Measurements from ENCODE around the gene EMC9. TPM values are rescaled to one million over a fixed set of nuclear protein-coding genes. Genes with fewer than 3 reads are reported as not detected.

The EMC9 gene, protein sequence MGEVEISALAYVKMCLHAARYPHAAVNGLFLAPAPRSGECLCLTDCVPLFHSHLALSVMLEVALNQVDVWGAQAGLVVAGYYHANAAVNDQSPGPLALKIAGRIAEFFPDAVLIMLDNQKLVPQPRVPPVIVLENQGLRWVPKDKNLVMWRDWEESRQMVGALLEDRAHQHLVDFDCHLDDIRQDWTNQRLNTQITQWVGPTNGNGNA
- total RNA-seq: 11.7 and 12.8 TPM in 2 replicates

DNA sequence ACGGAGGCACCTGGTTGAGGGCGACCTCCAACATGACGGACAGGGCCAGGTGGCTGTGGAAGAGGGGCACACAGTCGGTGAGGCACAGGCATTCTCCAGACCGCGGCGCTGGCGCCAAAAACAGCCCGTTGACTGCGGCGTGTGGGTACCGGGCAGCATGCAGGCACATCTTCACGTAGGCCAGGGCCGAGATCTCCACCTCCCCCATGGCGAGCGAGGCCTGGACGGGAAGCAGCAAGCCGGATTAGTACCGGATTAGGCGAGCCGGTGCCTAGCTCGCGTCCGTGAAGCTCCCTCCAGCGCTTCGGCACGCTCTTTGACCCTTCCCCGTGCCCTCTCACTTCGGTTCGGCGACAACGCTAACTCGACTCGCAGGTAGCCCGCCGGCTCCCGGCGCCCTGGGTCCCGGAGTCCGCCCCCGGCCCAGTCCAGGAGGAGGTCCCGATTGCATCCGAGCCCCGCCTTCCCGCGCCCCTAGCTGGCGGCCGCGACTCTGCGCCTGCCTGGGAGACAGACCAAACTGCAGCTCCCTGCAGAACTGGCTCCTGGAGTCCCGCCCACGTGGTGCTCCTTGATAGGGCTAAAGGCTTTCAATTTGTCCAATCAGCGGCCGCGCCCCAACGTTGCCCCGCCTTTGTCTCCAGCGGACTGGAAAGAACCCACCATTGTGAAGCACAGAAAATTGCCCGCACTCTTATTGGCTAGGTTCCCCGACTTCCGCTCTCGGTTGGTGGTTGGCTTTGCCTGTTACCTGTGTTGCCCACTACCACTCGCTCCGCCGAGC lies at the start of gene EMC9:
EMC9 (minus strand) TSS at position 495 of the 784 bp plus-strand sequence; CDS start at position 208, 287 bp downstream.

GRCh38 chr14:24188251-24189058 lies 47.1 kb upstream of the EMC9 start, which contains the start of gene IPO4:
TSS of gene IPO4 (minus strand) at chr14:24188816. CDS start at chr14:24188787, 29 bp downstream.

DNA sequence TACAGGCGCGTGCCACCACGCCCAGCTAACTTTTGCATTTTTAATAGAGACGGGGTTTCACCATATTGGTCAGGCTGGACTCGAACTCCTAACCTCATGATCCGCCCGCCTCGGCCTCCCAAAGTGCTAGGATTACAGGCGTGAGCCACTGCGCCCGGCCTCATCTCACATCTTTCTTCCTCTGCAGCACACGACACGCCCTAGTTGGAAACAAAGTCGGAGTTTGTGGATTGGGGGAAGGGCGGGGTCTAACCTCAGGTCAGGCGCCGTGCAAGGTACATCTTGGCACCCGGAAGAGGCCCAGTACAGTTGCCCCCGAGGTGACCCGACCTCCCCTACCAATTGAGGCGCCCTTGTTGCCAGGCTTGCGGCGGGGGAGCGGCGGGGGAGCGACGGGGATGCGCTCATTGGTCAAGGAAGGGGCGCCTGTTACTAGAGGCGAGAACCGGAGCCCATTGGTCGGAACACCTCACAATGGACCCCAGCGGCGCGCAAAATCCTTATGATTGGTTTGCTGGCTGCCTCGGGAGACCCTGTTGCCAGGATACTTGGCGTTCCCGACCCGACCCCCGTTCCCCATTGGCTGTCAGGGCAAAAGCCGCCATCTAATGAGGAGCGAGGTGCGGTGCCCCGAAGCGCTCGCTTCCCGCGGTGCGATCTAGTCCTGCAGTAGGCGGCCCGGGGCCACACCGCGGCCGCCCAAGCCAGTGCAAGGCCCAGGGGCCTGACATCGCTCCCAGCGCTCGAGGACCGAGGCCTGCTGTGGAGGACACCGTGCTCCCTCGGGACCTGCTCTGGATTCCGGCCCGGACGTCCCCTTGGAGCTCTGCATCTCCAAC lies 30.2 kb upstream of the EMC9 start, which contains the start of gene REC8:
REC8 (plus strand) TSS at position 659 of the 839 bp plus-strand sequence. CDS start 473 bp downstream, outside the sequence.

GRCh38 chr14:24160850-24161804 lies 19.7 kb upstream of the EMC9 start, which contains the start of gene IRF9:
TSS of gene IRF9 (plus strand) at chr14:24161265. CDS start at chr14:24162145, 880 bp downstream.

DNA sequence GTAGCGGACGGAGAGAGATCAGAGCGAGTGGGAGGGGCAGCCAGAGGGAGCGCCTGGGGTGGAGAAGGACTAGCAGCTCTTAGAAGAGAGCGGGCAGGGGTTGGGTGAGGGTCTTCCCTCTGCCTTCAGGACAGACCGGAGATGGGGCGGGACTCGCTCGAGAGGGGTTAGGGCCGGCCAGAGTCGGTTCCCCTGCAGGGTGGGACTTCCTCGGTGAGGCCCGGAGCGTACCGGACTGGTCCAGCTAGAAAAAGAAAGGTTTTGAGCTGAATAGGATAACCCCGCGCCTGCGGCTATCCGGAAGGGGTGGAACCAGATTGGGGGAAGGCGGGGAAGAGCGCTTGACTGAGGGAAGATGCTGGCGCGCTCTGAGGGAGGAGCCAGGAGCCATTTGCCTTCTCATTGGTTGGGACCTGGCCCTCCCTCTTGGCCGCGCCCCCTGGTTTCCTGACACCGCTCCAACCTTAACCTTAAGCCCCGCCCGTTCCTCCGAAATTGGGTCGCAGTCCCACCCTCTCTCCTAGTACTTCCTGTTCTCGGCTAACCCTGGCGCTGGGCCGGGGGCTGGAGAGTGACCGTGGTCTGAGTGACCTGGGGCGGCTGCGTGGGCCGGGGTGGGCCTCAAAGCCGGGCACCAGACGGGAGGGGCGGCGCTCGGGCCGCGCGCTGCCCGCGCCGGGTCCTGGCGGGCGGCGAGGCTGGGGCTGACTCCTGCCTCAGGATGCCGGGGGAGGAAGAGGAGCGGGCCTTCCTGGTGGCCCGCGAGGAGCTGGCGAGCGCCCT lies 5.8 kb upstream of the EMC9 start, which contains the start of gene RNF31:
RNF31 (plus strand) TSS at position 521 of the 783 bp plus-strand sequence; CDS start at position 722, 201 bp downstream.

DNA sequence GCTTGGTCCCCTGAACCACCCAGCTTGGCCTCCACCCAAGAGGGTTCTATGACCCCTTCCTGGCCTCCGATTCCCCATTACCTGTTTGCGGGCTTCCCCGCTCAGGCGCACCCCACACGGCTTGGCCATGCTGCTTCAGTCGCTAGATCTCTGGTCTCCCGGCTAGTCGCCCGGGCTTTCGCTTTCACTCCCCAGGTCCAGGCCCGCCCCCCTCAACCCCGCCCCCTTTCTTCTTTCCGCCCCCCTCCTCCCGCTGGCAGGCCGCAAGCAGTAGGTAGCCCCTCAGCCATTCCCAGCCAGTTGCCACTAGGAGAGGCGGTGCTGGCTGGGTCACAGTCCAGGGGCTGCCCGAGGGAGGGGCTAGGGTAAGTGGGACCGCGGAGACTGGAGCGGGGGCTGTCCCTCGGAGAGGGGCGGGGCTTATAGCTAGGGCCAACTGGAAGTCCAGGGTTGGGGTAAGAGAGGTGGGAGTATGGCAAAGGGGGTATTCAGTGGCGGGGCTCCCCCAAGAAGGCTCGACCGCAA lies 5.1 kb upstream of the EMC9 start, which contains the start of gene PSME2:
PSME2 (minus strand) TSS at position 158 of the 525 bp plus-strand sequence; CDS start at position 129, 29 bp downstream.

GRCh38 chr14:24135834-24136683 lies 5.3 kb downstream of the EMC9 start, which contains the start of gene PSME1:
TSS of gene PSME1 (plus strand) at chr14:24136194. CDS start at chr14:24136263, 69 bp downstream.

GRCh38 chr14:24130380-24130716 lies 11.0 kb downstream of the EMC9 start, which contains the start of gene FITM1:
TSS of gene FITM1 (plus strand) at chr14:24130659. CDS start at chr14:24131564, 905 bp downstream.

DNA sequence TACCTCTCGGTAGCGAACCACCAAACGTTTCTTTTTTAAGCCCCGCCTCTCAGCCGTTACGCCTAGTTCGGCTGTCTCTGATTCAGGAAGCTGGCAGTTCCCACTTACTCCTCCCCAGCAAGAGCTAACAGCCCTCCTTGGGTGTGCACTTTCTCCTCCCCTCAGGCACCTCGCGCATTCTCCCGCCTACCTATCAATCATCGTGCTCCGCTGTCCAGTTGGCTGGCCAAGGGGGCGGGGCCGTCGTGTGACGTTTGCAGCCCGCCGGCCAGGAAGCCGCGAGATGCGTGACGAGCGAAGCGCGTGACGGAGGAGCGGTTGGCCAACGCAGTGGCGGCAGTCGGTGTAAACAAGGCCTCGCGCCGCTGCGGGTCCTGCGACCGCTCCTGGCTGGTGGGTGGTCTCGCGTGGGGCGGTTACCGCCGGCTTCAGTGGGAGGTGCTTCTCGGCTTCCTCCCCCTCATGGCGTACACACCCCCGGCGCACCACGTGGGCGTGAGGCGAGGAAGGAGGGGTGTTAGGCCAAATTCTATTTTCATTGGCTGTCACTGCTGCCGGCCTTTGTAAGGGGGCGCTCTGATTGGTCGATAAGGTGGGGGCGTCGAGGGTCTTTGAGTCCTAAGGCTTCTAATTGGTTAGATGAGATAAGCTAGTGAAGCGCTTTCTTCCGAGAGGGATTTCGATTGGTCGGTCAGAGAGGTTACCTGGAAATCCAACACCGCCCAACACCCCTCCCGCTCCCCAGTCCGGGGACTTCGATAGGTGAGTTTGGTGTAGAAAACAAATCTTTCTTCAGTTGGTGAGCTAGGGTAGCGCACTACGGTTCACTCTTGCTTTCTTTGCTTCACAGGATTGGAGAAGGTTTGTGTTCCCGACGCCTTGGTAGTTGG lies 26.6 kb downstream of the EMC9 start, which contains the start of the genes DCAF11 and NRL:
DCAF11 (plus strand) TSS at position 246 of the 890 bp plus-strand sequence. CDS start 818 bp downstream, outside the sequence.
NRL (minus strand) TSS at position 418 of the 890 bp plus-strand sequence. CDS start 32,101 bp downstream, outside the sequence.

DNA sequence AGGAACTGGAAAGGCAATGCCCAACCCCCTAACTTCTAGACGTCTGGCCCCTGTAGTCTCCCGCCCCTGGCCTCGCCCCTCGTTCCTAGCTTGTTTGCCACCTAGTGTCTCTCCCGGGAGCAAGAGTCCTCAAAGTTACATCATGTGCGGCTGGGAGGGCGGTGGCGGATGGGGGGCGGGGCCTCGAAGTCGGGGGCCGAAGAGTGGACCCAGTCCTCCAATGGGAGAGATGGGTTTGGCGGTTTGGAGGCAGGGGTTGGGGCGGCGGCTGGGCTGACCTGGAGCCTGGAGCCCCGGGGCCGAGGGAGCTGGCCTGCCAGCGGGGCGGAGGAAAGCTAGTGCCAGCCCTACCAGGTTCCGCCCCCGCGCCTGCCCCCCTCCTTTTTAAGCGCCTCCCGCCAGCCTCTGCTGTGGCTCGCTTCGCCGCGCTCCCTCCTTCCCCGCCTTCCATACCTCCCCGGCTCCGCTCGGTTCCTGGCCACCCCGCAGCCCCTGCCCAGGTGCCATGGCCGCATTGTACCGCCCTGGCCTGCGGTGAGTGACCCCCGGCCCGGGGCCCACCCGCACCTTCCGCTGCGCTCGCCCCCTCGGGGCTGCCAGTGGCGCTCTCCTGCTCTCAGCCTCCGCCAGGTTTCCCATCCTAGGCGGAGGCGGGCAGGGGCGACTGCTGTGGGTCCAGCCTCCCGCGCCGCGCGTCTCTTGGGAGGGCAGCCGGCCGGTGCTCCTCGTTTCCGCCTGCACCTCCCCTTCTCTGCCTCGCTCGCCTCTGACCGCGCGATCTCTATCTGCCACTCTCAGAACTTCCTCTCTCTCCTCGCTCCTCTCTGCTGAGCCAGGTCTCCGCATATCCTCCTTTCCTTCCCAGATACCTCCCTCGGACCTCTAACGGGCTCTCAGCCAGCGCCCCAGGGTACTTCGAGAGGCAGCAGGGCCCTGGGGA lies 47.2 kb downstream of the EMC9 start, which contains the start of gene PCK2:
PCK2 (plus strand) TSS at position 411 of the 940 bp plus-strand sequence; CDS start at position 506, 95 bp downstream.

Other genes with a start within 250 kb of the EMC9 start
- 26.0 and 29.6 TPM in 2 replicates for gene DHRS4, start 187.8 kb downstream of the EMC9 start, total RNA-seq
- 11.5 and 12.0 TPM in 2 replicates for gene DHRS4L2, start 152.7 kb downstream of the EMC9 start, total RNA-seq
- under 0.01 and 0.24 TPM in 2 replicates for gene CARMIL3, start 89.6 kb downstream of the EMC9 start, total RNA-seq
- gene CPNE6, start 70.0 kb downstream of the EMC9 start, total RNA-seq: not detected in 2 replicates
- gene PCK2, start 47.3 kb downstream of the EMC9 start, total RNA-seq: 57.1 and 93.8 TPM in 2 replicates
- 70.1 and 80.1 TPM in 2 replicates for gene DCAF11, start 26.8 kb downstream of the EMC9 start, total RNA-seq
- 0.96 and 1.9 TPM in 2 replicates for gene NRL, start 26.6 kb downstream of the EMC9 start, total RNA-seq
- gene FITM1, start 10.9 kb downstream of the EMC9 start, total RNA-seq: under 0.01 and 0.24 TPM in 2 replicates
- 92.9 and 152 TPM in 2 replicates for gene PSME1, start 5.4 kb downstream of the EMC9 start, total RNA-seq
- gene PSME2, start 5.0 kb upstream of the EMC9 start, total RNA-seq: 33.7 and 78.8 TPM in 2 replicates
- gene RNF31, start 5.9 kb upstream of the EMC9 start, total RNA-seq: 23.9 and 49.0 TPM in 2 replicates
- 16.8 and 62.9 TPM in 2 replicates for gene IRF9, start 19.7 kb upstream of the EMC9 start, total RNA-seq
- 1.7 and 6.0 TPM in 2 replicates for gene REC8, start 30.5 kb upstream of the EMC9 start, total RNA-seq
- gene IPO4, start 47.2 kb upstream of the EMC9 start, total RNA-seq: 45.6 and 64.3 TPM in 2 replicates
- gene TM9SF1, start 53.9 kb upstream of the EMC9 start, total RNA-seq: 63.9 and 79.9 TPM in 2 replicates
- gene TSSK4, start 64.1 kb upstream of the EMC9 start, total RNA-seq: not detected in 2 replicates
- gene CHMP4A, start 71.9 kb upstream of the EMC9 start, total RNA-seq: 32.8 and 40.7 TPM in 2 replicates
- gene MDP1, start 74.5 kb upstream of the EMC9 start, total RNA-seq: 10.8 and 14.7 TPM in 2 replicates
- gene NEDD8, start 90.8 kb upstream of the EMC9 start, total RNA-seq: 91.6 and 113 TPM in 2 replicates
- 95.1 and 97.1 TPM in 2 replicates for gene GMPR2, start 91.3 kb upstream of the EMC9 start, total RNA-seq
- 53.1 and 287 TPM in 2 replicates for gene TINF2, start 101.0 kb upstream of the EMC9 start, total RNA-seq
- gene TGM1, start 121.6 kb upstream of the EMC9 start, total RNA-seq: 69.1 and 167 TPM in 2 replicates
- 53.9 and 65.1 TPM in 2 replicates for gene RABGGTA, start 130.0 kb upstream of the EMC9 start, total RNA-seq
- 23.0 and 29.4 TPM in 2 replicates for gene DHRS1, start 158.2 kb upstream of the EMC9 start, total RNA-seq
- 26.6 and 41.4 TPM in 2 replicates for gene NOP9, start 158.3 kb upstream of the EMC9 start, total RNA-seq
- 1.4 and 6.0 TPM in 2 replicates for gene CIDEB, start 166.4 kb upstream of the EMC9 start, total RNA-seq
- 30.3 and 32.5 TPM in 2 replicates for gene LTB4R2, start 168.5 kb upstream of the EMC9 start, total RNA-seq
- gene LTB4R, start 169.9 kb upstream of the EMC9 start, total RNA-seq: 13.5 and 13.6 TPM in 2 replicates
- gene ADCY4, start 193.5 kb upstream of the EMC9 start, total RNA-seq: 1.7 TPM in 1 of 2 replicates, not detected in the other
- 2.1 and 5.1 TPM in 2 replicates for gene RIPK3, start 198.4 kb upstream of the EMC9 start, total RNA-seq
- gene NFATC4, start 226.6 kb upstream of the EMC9 start, total RNA-seq: 10.6 and 17.3 TPM in 2 replicates

Measured in tracheal epithelial cell (primary cell).